Mammary epithelial cell (primary cell): ENCODE results near the gene GDNF.

Source experiments
- EZH2 ChIP-seq: IDR thresholded peaks from 2 replicates; pipeline ENCODE4 v1.6.1; 2012; ENCODE audit warnings: low read length, inconsistent platforms, borderline replicate concordance
- TF ChIP-seq, protein P1 (sequence below), 2 donors: IDR thresholded peaks in 1 of 2; conservative IDR thresholded peaks in 1 of 2; 2 replicates each; pipeline ENCODE4 v1.5.1; 2011 to 2012; ENCODE audit warnings: inconsistent platforms in 2 of 2, low read length in 2 of 2, mild to moderate bottlenecking in 2 of 2, control low read depth in 1 of 2, low read depth in 1 of 2; ENCODE audit not compliant: insufficient read depth in 1 of 2; ENCODE audit errors: extremely low read depth in 1 of 2

DNA sequence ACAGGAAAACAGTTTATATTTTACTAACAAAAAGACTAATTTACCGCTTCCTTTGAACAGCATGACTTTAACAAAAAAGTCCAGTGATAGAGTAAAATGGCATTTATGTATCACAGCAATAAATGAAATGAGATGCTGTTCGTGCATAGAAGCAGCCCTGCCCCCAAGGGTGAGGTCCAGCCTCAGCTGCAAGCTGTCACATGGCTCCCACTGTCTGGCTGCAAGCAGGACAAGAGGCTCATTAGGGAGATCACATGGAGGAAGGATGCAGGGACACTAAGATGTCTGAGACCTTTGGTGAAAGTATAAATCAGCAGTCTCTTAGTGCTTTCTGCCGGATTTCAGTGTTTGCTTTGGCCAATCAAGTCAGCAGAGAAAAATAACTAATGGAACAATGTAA is 23.0 kb downstream of the GDNF start:
- TF ChIP-seq, protein P1, sequence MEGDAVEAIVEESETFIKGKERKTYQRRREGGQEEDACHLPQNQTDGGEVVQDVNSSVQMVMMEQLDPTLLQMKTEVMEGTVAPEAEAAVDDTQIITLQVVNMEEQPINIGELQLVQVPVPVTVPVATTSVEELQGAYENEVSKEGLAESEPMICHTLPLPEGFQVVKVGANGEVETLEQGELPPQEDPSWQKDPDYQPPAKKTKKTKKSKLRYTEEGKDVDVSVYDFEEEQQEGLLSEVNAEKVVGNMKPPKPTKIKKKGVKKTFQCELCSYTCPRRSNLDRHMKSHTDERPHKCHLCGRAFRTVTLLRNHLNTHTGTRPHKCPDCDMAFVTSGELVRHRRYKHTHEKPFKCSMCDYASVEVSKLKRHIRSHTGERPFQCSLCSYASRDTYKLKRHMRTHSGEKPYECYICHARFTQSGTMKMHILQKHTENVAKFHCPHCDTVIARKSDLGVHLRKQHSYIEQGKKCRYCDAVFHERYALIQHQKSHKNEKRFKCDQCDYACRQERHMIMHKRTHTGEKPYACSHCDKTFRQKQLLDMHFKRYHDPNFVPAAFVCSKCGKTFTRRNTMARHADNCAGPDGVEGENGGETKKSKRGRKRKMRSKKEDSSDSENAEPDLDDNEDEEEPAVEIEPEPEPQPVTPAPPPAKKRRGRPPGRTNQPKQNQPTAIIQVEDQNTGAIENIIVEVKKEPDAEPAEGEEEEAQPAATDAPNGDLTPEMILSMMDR (conservative IDR thresholded peaks at IDR 0.05 in 1 of 2, IDR thresholded peaks at IDR 0.05 in 1 of 2; ENCODE audit: extremely low read depth in 1 of 2, insufficient read depth in 1 of 2, low read depth in 1 of 2, low read length in 2 of 2), result no peak
- no peak for TF ChIP-seq EZH2
